IMR-90 (cell line): ENCODE measurements around the gene SNX32. TPM values are rescaled to one million over a fixed set of nuclear protein-coding genes. Genes with fewer than 3 reads are reported as not detected.

ENCODE experiments used
- ATAC-seq: fragments of 200-7000 bp; cut with Tn5 transposase; 2 replicates; pipeline ENCODE4 v1.9.1; 2020; ENCODE audit warnings: low read depth, mild to moderate bottlenecking, moderate library complexity
- BruUV-seq: library from RNA; stranded (reverse); fragments of 400-500 nt; replicated peaks from 2 replicates; lab custom pipeline; 2021; lab: Mats Ljungman, UMichigan
- CTCF ChIA-PET: fragments of 300-600 bp; formaldehyde crosslinking; extraction: SDS; loops from one replicate; lab custom pipeline; 2021; ENCODE audit warnings: antibody characterized with exemption; lab: Yijun Ruan, JAX
- POLR2A ChIA-PET: fragments of 300-600 bp; sonication (Branson Sonifier 250); formaldehyde crosslinking; loops from one replicate; lab custom pipeline; 2022; ENCODE audit warnings: antibody characterized with exemption; ENCODE audit not compliant: unreplicated experiment; lab: Charles Lee
- DNase-seq: peaks from one replicate; pipeline ENCODE4 v3.0.0; 2013
- H2AFZ ChIP-seq: replicated peaks from 2 replicates; pipeline ENCODE3; 2013; ENCODE audit warnings: low read length, mild to moderate bottlenecking; ENCODE audit not compliant: poor library complexity
- H2AK5ac ChIP-seq: 2 replicates; pipeline ENCODE4 v1.6.1; 2013; ENCODE audit warnings: low read depth, low read length, inconsistent platforms
- H2AK9ac ChIP-seq: replicated peaks from 2 replicates; pipeline ENCODE3; 2013; ENCODE audit warnings: mild to moderate bottlenecking, low read depth, low read length, moderate library complexity; ENCODE audit not compliant: poor library complexity
- H2BK120ac ChIP-seq: 2 replicates; pipeline ENCODE4 v1.6.1; 2013; ENCODE audit warnings: low read depth, low read length, inconsistent platforms
- H2BK15ac ChIP-seq: 3 replicates; pipeline ENCODE4 v1.6.1; 2013; ENCODE audit warnings: low read depth, low read length, inconsistent platforms
- H2BK20ac ChIP-seq: 2 replicates; pipeline ENCODE4 v1.6.1; 2013; ENCODE audit warnings: low read depth, mild to moderate bottlenecking, inconsistent platforms, low read length, moderate library complexity
- H2BK5ac ChIP-seq: 2 replicates; pipeline ENCODE4 v1.6.1; 2013; ENCODE audit warnings: mild to moderate bottlenecking, low read depth, low read length, inconsistent platforms; ENCODE audit not compliant: poor library complexity, severe bottlenecking
- H3K14ac ChIP-seq: replicated peaks from 2 replicates; pipeline ENCODE4 v1.6.1; 2013; ENCODE audit warnings: low read depth, low read length, inconsistent platforms
- H3K18ac ChIP-seq: 2 replicates; pipeline ENCODE4 v1.6.1; 2013; ENCODE audit warnings: low read depth, low read length, control low read depth
- H3K23ac ChIP-seq: 2 replicates; pipeline ENCODE4 v1.6.1; 2013; ENCODE audit warnings: low read depth, low read length, inconsistent platforms
- H3K27ac ChIP-seq: 2 replicates; pipeline ENCODE4 v1.5.1; 2013; ENCODE audit warnings: mild to moderate bottlenecking, control low read depth, low read length; ENCODE audit not compliant: insufficient read depth
- H3K27me3 ChIP-seq: 2 replicates; pipeline ENCODE4 v1.6.1; 2013; ENCODE audit warnings: low read length; ENCODE audit not compliant: control insufficient read depth, insufficient read depth
- H3K36me3 ChIP-seq: 2 replicates; pipeline ENCODE4 v1.6.1; 2013; ENCODE audit warnings: low read length, mixed read lengths; ENCODE audit not compliant: control insufficient read depth, insufficient read depth
- H3K4ac ChIP-seq: 2 replicates; pipeline ENCODE4 v1.6.1; 2013; ENCODE audit warnings: low read depth, low read length, inconsistent platforms
- H3K4me1 ChIP-seq: 2 replicates; pipeline ENCODE4 v1.6.1; 2013; ENCODE audit warnings: low read length, mixed read lengths; ENCODE audit not compliant: control insufficient read depth, insufficient read depth
- H3K4me2 ChIP-seq: 2 replicates; pipeline ENCODE4 v1.6.1; 2013; ENCODE audit warnings: low read depth, mild to moderate bottlenecking, control low read depth, low read length, moderate library complexity
- H3K4me3 ChIP-seq: 2 replicates; pipeline ENCODE4 v1.5.1; 2013; ENCODE audit warnings: low read depth, mild to moderate bottlenecking, control low read depth, low read length, moderate library complexity; ENCODE audit not compliant: insufficient read depth
- H3K56ac ChIP-seq: 2 replicates; pipeline ENCODE4 v1.6.1; 2013; ENCODE audit warnings: low read length, inconsistent platforms; ENCODE audit not compliant: insufficient read depth; ENCODE audit errors: extremely low read depth
- H3K79me1 ChIP-seq, 2 experiments: 2 replicates each; pipeline ENCODE4 v1.6.1; 2013; ENCODE audit warnings: low read length in 2 of 2, inconsistent platforms in 1 of 2, low read depth in 1 of 2
- H3K9ac ChIP-seq: 2 replicates; pipeline ENCODE4 v1.6.1; 2013; ENCODE audit warnings: low read depth, low read length, control low read depth
- H3K9me1 ChIP-seq: 2 replicates; pipeline ENCODE4 v1.6.1; 2013; ENCODE audit warnings: low read length, inconsistent platforms; ENCODE audit not compliant: insufficient read depth
- H3K9me3 ChIP-seq: 2 replicates; pipeline ENCODE4 v1.6.1; 2013; ENCODE audit warnings: low read length; ENCODE audit not compliant: control insufficient read depth, insufficient read depth
- H4K20me1 ChIP-seq: 2 replicates; pipeline ENCODE4 v1.6.1; 2013; ENCODE audit warnings: low read length, inconsistent platforms; ENCODE audit not compliant: insufficient read depth
- H4K5ac ChIP-seq: 2 replicates; pipeline ENCODE4 v1.6.1; 2013; ENCODE audit warnings: mild to moderate bottlenecking, low read depth, low read length, control low read depth
- H4K8ac ChIP-seq, 2 experiments: 2 replicates each; pipeline ENCODE4 v1.6.1; 2013; ENCODE audit warnings: low read depth in 2 of 2, low read length in 2 of 2, control low read depth in 1 of 2, inconsistent platforms in 1 of 2
- H4K91ac ChIP-seq: 2 replicates; pipeline ENCODE4 v1.6.1; 2013; ENCODE audit warnings: low read depth, low read length, inconsistent platforms; ENCODE audit not compliant: insufficient read depth
- CEBPB ChIP-seq: IDR thresholded peaks from 2 replicates; pipeline ENCODE4 v1.6.1; 2012; ENCODE audit warnings: low read depth, low read length, improper control_type of control experiment
- CHD1 ChIP-seq: IDR thresholded peaks from 2 replicates; pipeline ENCODE4 v1.6.1; 2012; ENCODE audit warnings: low read depth, low read length, improper control_type of control experiment
- MAZ ChIP-seq: IDR thresholded peaks from 2 replicates; pipeline ENCODE4 v1.6.1; 2012; ENCODE audit warnings: low read depth, mild to moderate bottlenecking, low read length, improper control_type of control experiment, moderate library complexity, borderline replicate concordance
- MXI1 ChIP-seq: IDR thresholded peaks from 2 replicates; pipeline ENCODE4 v1.6.1; 2012; ENCODE audit warnings: low read depth, mild to moderate bottlenecking, low read length, moderate library complexity, borderline replicate concordance
- POLR2A ChIP-seq: IDR thresholded peaks from 2 replicates; pipeline ENCODE4 v1.6.1; 2012; ENCODE audit warnings: mild to moderate bottlenecking, low read depth, low read length
- WGBS, 2 experiments: methylation state at CpG; one replicate each; pipeline versions ENCODE4 v1.1.5 to v1.1.7; 2013; ENCODE audit warnings: missing lambda C conversion rate in 2 of 2; ENCODE audit not compliant: insufficient read length in 1 of 2; ENCODE audit errors: extremely low coverage in 2 of 2; 5-methylcytosine and 5-hydroxymethylcytosine counted together
- dilution Hi-C: fragments of 300-500 bp; cut with HindIII; formaldehyde crosslinking; loops from one replicate; pipeline ENCODE4 v1.14.3; 2018; ENCODE audit warnings: low sequenced_read_pairs; ENCODE audit not compliant: unreplicated experiment
- in situ Hi-C: fragments of 300-500 bp; cut with MboI; formaldehyde crosslinking; loops from 3 replicates; pipeline ENCODE4 v1.14.3; 2019; ENCODE audit warnings: low sequenced_read_pairs, inconsistent platforms, mixed read lengths
- intact Hi-C: fragments of 100-400 bp; cut with micrococcal nuclease; formaldehyde crosslinking; loops from 2 replicates; pipeline ENCODE4 v1.10.0; 2022
- polyA plus RNA-seq, 3 experiments: library from polyadenylated mRNA; depleted of rRNA; stranded (reverse); fragments of >200 nt; gene quantifications; 2 replicates each; pipeline ENCODE4 v1.2.3, GENCODE V29; 2012; ENCODE audit warnings: low replicate concordance in 1 of 3
- total RNA-seq: library from RNA; depleted of rRNA; stranded (reverse); fragments of >200 nt; gene quantifications from 2 replicates; pipeline ENCODE4 v1.2.3, GENCODE V29; 2012
- TF ChIP-seq, protein P1 (sequence below): fragments of 150-350 bp; IDR thresholded peaks from 2 replicates; pipeline ENCODE4 v1.6.1; 2017; ENCODE audit warnings: mild to moderate bottlenecking, antibody characterized with exemption, low read length, low read depth
- TF ChIP-seq, protein P2 (sequence below): conservative IDR thresholded peaks from 2 replicates; pipeline ENCODE4 v1.5.1; 2012; ENCODE audit warnings: mild to moderate bottlenecking, low read depth, low read length, improper control_type of control experiment

Gene SNX32
- total and polyA plus RNA-seq, 2 of the 4 experiments (the other 2 are of a cell fraction), result 0.36 to 0.79 TPM

DNA sequence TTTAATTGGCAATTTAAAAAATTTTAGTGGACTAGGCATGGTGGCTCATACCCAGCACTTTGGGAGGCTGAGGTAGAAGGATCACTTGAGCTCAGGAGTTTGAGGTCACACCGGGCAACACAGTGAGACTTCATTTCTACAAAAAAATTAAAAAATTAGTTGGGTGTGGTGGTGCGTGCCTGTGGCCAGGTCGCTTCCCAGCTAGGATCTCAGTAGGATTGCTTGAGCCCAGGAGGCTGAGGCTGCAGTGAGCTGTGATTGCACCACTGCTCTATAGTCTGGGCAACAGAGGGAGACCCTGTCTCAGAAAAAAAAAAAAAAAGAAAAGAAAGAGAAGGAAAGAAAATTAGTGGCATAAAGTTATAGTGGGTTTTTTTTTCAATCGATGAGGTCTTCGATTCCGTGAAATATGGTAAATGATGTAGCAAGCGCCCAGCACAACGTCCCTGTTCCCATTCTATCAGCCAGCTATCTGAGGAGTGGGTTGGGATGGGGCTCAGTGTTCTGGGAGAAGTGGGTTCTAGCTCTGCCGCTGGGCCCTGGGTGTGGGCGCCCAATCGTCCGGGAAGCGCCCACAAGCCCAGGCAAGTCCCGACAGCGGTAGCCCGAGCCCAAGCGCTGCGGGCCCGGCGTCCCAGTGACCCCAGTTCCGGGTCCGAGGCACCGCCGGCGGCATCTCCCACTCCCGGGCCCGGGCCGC lies 65.0 kb downstream of the SNX32 start:
- Histone ChIP-seq H3K27me3 (no peaks in the 10 kb centered on the region), H4K91ac (peak overlapping the region; percentile 97), H3K4ac (peak overlapping the region; percentile 88), H3K14ac (peak overlapping the region; percentile 96), H3K27ac (peak overlapping the region; percentile 100), H2AK5ac (peak overlapping the region; percentile 98), H3K36me3 (peaks cover 27% of the 10 kb centered on the region), H3K9me3 (no peaks in the 10 kb centered on the region), H4K20me1 (peaks cover 58% of the 10 kb centered on the region), H4K8ac (peak overlapping the region; percentile 93 to 96), H2AK9ac (peak overlapping the region; percentile 99), H3K4me3 (peak overlapping the region; percentile 98), H2AFZ (peak overlapping the region; percentile 72), H3K56ac (peak overlapping the region; percentile 99), H3K4me1 (peaks cover 41% of the 10 kb centered on the region), H4K5ac (peak overlapping the region; percentile 76), H3K4me2 (peak overlapping the region; percentile 59), H3K9ac (peak overlapping the region; percentile 99), H3K79me1 (peaks cover 23 to 36% of the 10 kb centered on the region in 2 experiments), H2BK20ac (peak overlapping the region; percentile 46; the same call in 1 of the 2 replicates), H3K9me1 (peaks cover 23% of the 10 kb centered on the region), H2BK5ac (peak overlapping the region; percentile 98), H2BK120ac (peak overlapping the region; percentile 81), H2BK15ac (peak overlapping the region; percentile 78; the same call in 1 of the 3 replicates), H3K23ac (peak overlapping the region; percentile 91), H3K18ac (peak overlapping the region; percentile 64)
- TF ChIP-seq CHD1 (peak; percentile 31; the same call in 1 of the 2 replicates), MAZ (no peak), POLR2A (no peak), MXI1 (no peak), CEBPB (0 out of 2 replicates have a peak, but pooled peaks have one; percentile 25)
- TF ChIP-seq, protein P1, sequence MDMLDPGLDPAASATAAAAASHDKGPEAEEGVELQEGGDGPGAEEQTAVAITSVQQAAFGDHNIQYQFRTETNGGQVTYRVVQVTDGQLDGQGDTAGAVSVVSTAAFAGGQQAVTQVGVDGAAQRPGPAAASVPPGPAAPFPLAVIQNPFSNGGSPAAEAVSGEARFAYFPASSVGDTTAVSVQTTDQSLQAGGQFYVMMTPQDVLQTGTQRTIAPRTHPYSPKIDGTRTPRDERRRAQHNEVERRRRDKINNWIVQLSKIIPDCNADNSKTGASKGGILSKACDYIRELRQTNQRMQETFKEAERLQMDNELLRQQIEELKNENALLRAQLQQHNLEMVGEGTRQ, result no peak
- TF ChIP-seq, protein P2, sequence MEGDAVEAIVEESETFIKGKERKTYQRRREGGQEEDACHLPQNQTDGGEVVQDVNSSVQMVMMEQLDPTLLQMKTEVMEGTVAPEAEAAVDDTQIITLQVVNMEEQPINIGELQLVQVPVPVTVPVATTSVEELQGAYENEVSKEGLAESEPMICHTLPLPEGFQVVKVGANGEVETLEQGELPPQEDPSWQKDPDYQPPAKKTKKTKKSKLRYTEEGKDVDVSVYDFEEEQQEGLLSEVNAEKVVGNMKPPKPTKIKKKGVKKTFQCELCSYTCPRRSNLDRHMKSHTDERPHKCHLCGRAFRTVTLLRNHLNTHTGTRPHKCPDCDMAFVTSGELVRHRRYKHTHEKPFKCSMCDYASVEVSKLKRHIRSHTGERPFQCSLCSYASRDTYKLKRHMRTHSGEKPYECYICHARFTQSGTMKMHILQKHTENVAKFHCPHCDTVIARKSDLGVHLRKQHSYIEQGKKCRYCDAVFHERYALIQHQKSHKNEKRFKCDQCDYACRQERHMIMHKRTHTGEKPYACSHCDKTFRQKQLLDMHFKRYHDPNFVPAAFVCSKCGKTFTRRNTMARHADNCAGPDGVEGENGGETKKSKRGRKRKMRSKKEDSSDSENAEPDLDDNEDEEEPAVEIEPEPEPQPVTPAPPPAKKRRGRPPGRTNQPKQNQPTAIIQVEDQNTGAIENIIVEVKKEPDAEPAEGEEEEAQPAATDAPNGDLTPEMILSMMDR, result no peak
- ATAC-seq (no peak), DNase-seq (no peak)
- POLR2A ChIA-PET, result interaction anchor here (0.7 to 2.9 kb wide), 4 partner anchors 9 to 17 kb away, joined by 4 to 17 read pairs (median 8); partner anchors contain the start of gene CCDC85B
- in situ Hi-C loops (no loop called here), dilution Hi-C loops (no loop called here), intact Hi-C loops (no loop called here)
- BruUV-seq, result TSS peak; percentile 71
- CTCF ChIA-PET, result interaction anchor here (0.9 to 1.5 kb wide), 3 partner anchors 10 to 14 kb away, joined by 3 to 8 read pairs (median 5); partner anchors contain the start of gene FIBP
- 0% methylated on average over 2 of the region's 28 CpGs; no CpG with 5 or more reads in 1 of the 2 experiments for WGBS, 2 experiments
